HCT116 (cell line): ENCODE data around the gene MLLT3. TPM values are rescaled to one million over a fixed set of nuclear protein-coding genes. Genes with fewer than 3 reads are reported as not detected.

Experiments
- ATAC-seq: fragments of 200-7000 bp; cut with Tn5 transposase; 2 replicates; pipeline ENCODE4 v1.9.1; 2020; ENCODE audit warnings: mild to moderate bottlenecking, moderate library complexity
- BruUV-seq: library from RNA; stranded (reverse); fragments of 400-500 nt; replicated peaks from 2 replicates; lab custom pipeline; 2021; lab: Mats Ljungman, UMichigan
- CTCF ChIA-PET: fragments of 300-600 bp; sonication (Branson Sonifier 250); formaldehyde crosslinking; loops from one replicate; lab custom pipeline; 2021; ENCODE audit warnings: antibody characterized with exemption; lab: Charles Lee
- POLR2A ChIA-PET: fragments of 300-600, 350-600 bp; sonication (Branson Sonifier 250); formaldehyde crosslinking; loops from one replicate; lab custom pipeline; 2021; ENCODE audit warnings: antibody characterized with exemption; lab: Charles Lee
- RAD21 ChIA-PET, 2 experiments: fragments of 300-600 bp; sonication (Branson Sonifier 250); formaldehyde crosslinking; loops; one replicate each; lab custom pipeline; 2023; ENCODE audit warnings: low total read pairs in 2 of 2; ENCODE audit not compliant: uncharacterized antibody in 2 of 2, unreplicated experiment in 2 of 2, low non-redundant PET in 1 of 2; lab: Charles Lee
- DNase-seq: peaks from one replicate; pipeline ENCODE4 v3.0.0-alpha.2; 2010; ENCODE audit warnings: low read depth, low spot score
- H2AFZ ChIP-seq: fragments of 200-600 bp; shearing (Covaris generic), sonication (generic); 2 replicates; pipeline ENCODE4 v1.6.1; 2017; ENCODE audit warnings: low read depth, mixed run types, mixed read lengths, antibody characterized with exemption, low read length; ENCODE audit not compliant: poor library complexity, severe bottlenecking
- H3K27ac ChIP-seq: 2 replicates; pipeline ENCODE4 v1.5.1; 2012; ENCODE audit warnings: low read depth, low read length
- H3K27me3 ChIP-seq: fragments of 200-600 bp; sonication (generic); 2 replicates; pipeline ENCODE4 v1.6.1; 2016; ENCODE audit warnings: mixed run types, low read length, mixed read lengths; ENCODE audit not compliant: insufficient read depth
- H3K36me3 ChIP-seq, 2 experiments: fragments of 200-500 bp in 1 of 2; fragments of 200-600 bp in 1 of 2; sonication (Bioruptor generic) in 1 of 2; sonication (generic) in 1 of 2; 2 replicates each; pipeline versions ENCODE4 v1.5.1 to v1.6.1; 2014 to 2016; ENCODE audit warnings: low read length in 2 of 2, inconsistent platforms in 1 of 2, mixed read lengths in 1 of 2, mixed run types in 1 of 2; ENCODE audit not compliant: insufficient read depth in 2 of 2, control insufficient read depth in 1 of 2
- H3K4me1 ChIP-seq, 2 experiments: fragments of 200-600 bp in 1 of 2; sonication (generic) in 1 of 2; 2 replicates each; pipeline versions ENCODE4 v1.5.1 to v1.6.1; 2012 to 2017; ENCODE audit warnings: low read length in 2 of 2, inconsistent platforms in 1 of 2, mild to moderate bottlenecking in 1 of 2, mixed read lengths in 1 of 2, mixed run types in 1 of 2, moderate library complexity in 1 of 2; ENCODE audit not compliant: insufficient read depth in 2 of 2, control insufficient read depth in 1 of 2
- H3K4me2 ChIP-seq: fragments of 200-600 bp; sonication (generic); 2 replicates; pipeline ENCODE4 v1.6.1; 2017; ENCODE audit warnings: mixed run types, low read length, mixed read lengths
- H3K4me3 ChIP-seq, 2 experiments: fragments of 200-600 bp in 1 of 2; sonication (generic) in 1 of 2; replicated peaks in 1 of 2; 2 replicates each; pipeline ENCODE4 v1.5.1; 2011 to 2016; ENCODE audit warnings: low read length in 2 of 2, control low read depth in 1 of 2, low read depth in 1 of 2, mild to moderate bottlenecking in 1 of 2, mixed read lengths in 1 of 2, mixed run types in 1 of 2
- H3K79me2 ChIP-seq: fragments of 200-600 bp; sonication (generic); 2 replicates; pipeline ENCODE4 v1.6.1; 2017; ENCODE audit warnings: mild to moderate bottlenecking, mixed run types, low read length, moderate library complexity, mixed read lengths; ENCODE audit not compliant: insufficient read depth
- H3K9ac ChIP-seq: fragments of 200-600 bp; sonication (generic); 2 replicates; pipeline ENCODE4 v1.6.1; 2016; ENCODE audit warnings: low read length, mixed read lengths
- H3K9me2 ChIP-seq: fragments of 200-600 bp; sonication (generic), shearing (Covaris generic); 2 replicates; pipeline ENCODE4 v1.6.1; 2017; ENCODE audit warnings: mixed run types, mild to moderate bottlenecking, moderate library complexity; ENCODE audit not compliant: insufficient read depth
- H3K9me3 ChIP-seq, 2 experiments: fragments of 200-500 bp in 1 of 2; fragments of 200-600 bp in 1 of 2; sonication (Bioruptor generic) in 1 of 2; sonication (generic) in 1 of 2; 2 replicates each; pipeline ENCODE4 v1.6.1; 2014 to 2017; ENCODE audit warnings: low read length in 2 of 2, mixed read lengths in 2 of 2, inconsistent platforms in 1 of 2, low read depth in 1 of 2, mild to moderate bottlenecking in 1 of 2, mixed run types in 1 of 2, moderate library complexity in 1 of 2; ENCODE audit not compliant: control insufficient read depth in 1 of 2, insufficient read depth in 1 of 2
- H4K20me1 ChIP-seq: fragments of 200-600 bp; sonication (generic), shearing (Covaris generic); 2 replicates; pipeline ENCODE4 v1.6.1; 2017; ENCODE audit warnings: mixed run types, mild to moderate bottlenecking, moderate library complexity; ENCODE audit not compliant: insufficient read depth
- CEBPB ChIP-seq: IDR thresholded peaks from 2 replicates; pipeline ENCODE4 v1.6.1; 2012; ENCODE audit warnings: low read depth
- CTCF ChIP-seq, 3 experiments: fragments of 200-600 bp in 1 of 3; sonication (generic) in 1 of 3; IDR thresholded peaks in 2 of 3; conservative IDR thresholded peaks in 1 of 3; 2 replicates each; pipeline ENCODE4 v1.5.1; 2012 to 2017; ENCODE audit warnings: low read depth in 2 of 3, low read length in 2 of 3, antibody characterized with exemption in 1 of 3, borderline replicate concordance in 1 of 3, control low read depth in 1 of 3, mild to moderate bottlenecking in 1 of 3, mixed read lengths in 1 of 3, mixed run types in 1 of 3, moderate library complexity in 1 of 3; ENCODE audit not compliant: insufficient read depth in 1 of 3
- EZH2phosphoT487 ChIP-seq: fragments of 200-600 bp; IDR thresholded peaks from 2 replicates; pipeline ENCODE4 v1.6.1; 2018; ENCODE audit warnings: antibody characterized with exemption, borderline replicate concordance
- FOSL1 ChIP-seq: IDR thresholded peaks from 2 replicates; pipeline ENCODE4 v1.6.1; 2012; ENCODE audit warnings: low read depth
- POLR2A ChIP-seq: IDR thresholded peaks from 2 replicates; pipeline ENCODE4 v1.7.0; 2011; ENCODE audit warnings: borderline replicate concordance; ENCODE audit not compliant: insufficient read depth, insufficient read length; ENCODE audit errors: extremely low read depth
- RAD21 ChIP-seq: IDR thresholded peaks from 2 replicates; pipeline ENCODE4 v1.6.1; 2012; ENCODE audit warnings: low read depth, mild to moderate bottlenecking
- SIN3A ChIP-seq: IDR thresholded peaks from 2 replicates; pipeline ENCODE4 v1.6.1; 2012; ENCODE audit warnings: low read depth
- SP1 ChIP-seq: IDR thresholded peaks from 2 replicates; pipeline ENCODE4 v1.6.1; 2012; ENCODE audit warnings: low read depth
- TCF7L2 ChIP-seq: IDR thresholded peaks from 2 replicates; pipeline ENCODE4 v1.7.0; 2011; ENCODE audit warnings: borderline replicate concordance, inconsistent platforms; ENCODE audit not compliant: insufficient read depth, insufficient read length; ENCODE audit errors: extremely low read depth
- ZFX ChIP-seq: fragments of 450-650 bp; IDR thresholded peaks from 2 replicates; pipeline ENCODE4 v1.6.1; 2017
- ZNF274 ChIP-seq: fragments of 200-500 bp; sonication (Bioruptor generic); IDR thresholded peaks from 2 replicates; pipeline ENCODE4 v1.6.1; 2014; ENCODE audit warnings: mild to moderate bottlenecking, low read depth, low read length, inconsistent platforms
- intact Hi-C: fragments of 100-400 bp; cut with micrococcal nuclease; formaldehyde crosslinking; loops from 2 replicates; pipeline ENCODE4 v1.10.0; 2022
- total RNA-seq: library from RNA; stranded (reverse); gene quantifications from one replicate; pipeline ENCODE4 v1.2.1, GENCODE V29; 2021; ENCODE audit not compliant: unreplicated experiment
- TF ChIP-seq, protein P1 (sequence below): IDR thresholded peaks from 2 replicates; pipeline ENCODE4 v1.6.1; 2012

The MLLT3 gene
- total RNA-seq, 1 experiment from 2014 or later, result 4.3 TPM

DNA sequence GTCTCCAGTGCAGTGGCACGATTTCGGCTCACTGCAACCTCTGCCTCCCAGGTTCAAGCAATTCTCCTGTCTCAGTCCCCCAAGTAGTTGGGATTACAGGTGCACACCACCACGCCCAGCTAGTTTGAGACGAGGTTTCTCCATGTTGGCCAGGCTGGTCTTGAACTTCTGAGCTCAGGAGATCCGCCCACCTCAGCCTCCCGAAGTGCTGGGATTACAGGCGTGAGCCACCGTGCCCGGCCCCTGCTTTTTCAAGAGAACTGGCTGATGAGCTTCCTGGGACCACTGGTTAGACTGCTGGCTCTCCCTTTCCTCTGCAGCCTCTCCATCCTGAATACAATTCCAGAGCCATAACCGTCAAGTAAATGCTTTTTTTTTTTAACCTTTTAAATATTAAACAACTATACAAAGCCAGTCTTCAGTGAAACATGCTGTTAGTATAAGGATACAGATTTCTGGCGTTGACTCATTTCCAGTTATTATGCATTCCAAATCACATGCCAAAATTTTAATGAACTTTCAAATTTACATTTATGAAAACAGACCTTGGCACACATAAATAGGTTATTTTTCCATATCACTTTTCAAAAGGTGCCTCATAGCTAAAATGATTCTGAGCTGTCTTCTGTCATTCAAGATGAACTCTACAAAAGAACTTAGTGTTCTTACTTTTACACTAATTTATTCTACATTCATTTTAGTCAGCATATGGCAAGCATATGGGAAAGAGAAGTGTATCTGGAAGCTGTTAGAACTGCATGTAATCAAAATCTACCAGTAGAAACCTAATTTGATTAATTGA is 116.0 kb downstream of the MLLT3 start:
- no peaks in the 10 kb centered on the region for H3K9me3 ChIP-seq
- no TSS peak for BruUV-seq
- no peak overlapping the region for H3K27ac ChIP-seq
- H3K9me2 ChIP-seq, result no peaks in the 10 kb centered on the region
- intact Hi-C loops, result no loop called here
- RAD21 ChIA-PET, result no interaction called here
- H2AFZ ChIP-seq, result no peak overlapping the region
- POLR2A ChIA-PET, result no interaction called here
- no peaks in the 10 kb centered on the region for H3K79me2 ChIP-seq
- no peaks in the 10 kb centered on the region for H4K20me1 ChIP-seq
- no peaks in the 10 kb centered on the region for H3K36me3 ChIP-seq
- TF ChIP-seq CTCF (IDR thresholded peaks at IDR 0.05 in 2 of 3, conservative IDR thresholded peaks at IDR 0.05 in 1 of 3; ENCODE audit: borderline replicate concordance in 1 of 3, insufficient read depth in 1 of 3, low read depth in 2 of 3, low read length in 2 of 3) (no peak), TCF7L2 (no peak), SIN3A (no peak), SP1 (no peak), RAD21 (no peak), ZFX (no peak), FOSL1 (no peak), EZH2phosphoT487 (no peak), ZNF274 (no peak), CEBPB (no peak), POLR2A (no peak)
- TF ChIP-seq, protein P1, sequence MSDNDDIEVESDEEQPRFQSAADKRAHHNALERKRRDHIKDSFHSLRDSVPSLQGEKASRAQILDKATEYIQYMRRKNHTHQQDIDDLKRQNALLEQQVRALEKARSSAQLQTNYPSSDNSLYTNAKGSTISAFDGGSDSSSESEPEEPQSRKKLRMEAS, result no peak
- CTCF ChIA-PET, result no interaction called here
- no peak overlapping the region for H3K9ac ChIP-seq
- DNase-seq (no peak), ATAC-seq (no peak)
- H3K4me2 ChIP-seq, result no peak overlapping the region
- no peak overlapping the region for H3K4me3 ChIP-seq
- peaks cover 6% of the 10 kb centered on the region; the same call in 1 of the 2 replicates for H3K27me3 ChIP-seq
- no peaks in the 10 kb centered on the region for H3K4me1 ChIP-seq
